Epithelial cell of prostate (primary cell): ENCODE results near the gene ENOX1.

Experiments used
- DNase-seq: peaks from one replicate; pipeline ENCODE4 v3.0.0-alpha.2; 2011; ENCODE audit warnings: low read depth, low spot score
- H3K27ac ChIP-seq: fragments of 450-650 bp; 2 replicates; pipeline ENCODE4 v1.5.1; 2017; ENCODE audit warnings: mild to moderate bottlenecking

ENOX1 gene

GRCh38 chr13:43629691-43630480, 156.9 kb downstream of the ENOX1 start:
- H3K27ac ChIP-seq, result no peak overlapping the region
- no peak for DNase-seq

GRCh38 chr13:43626994-43627393, 159.8 kb downstream of the ENOX1 start:
- DNase-seq, result no peak
- H3K27ac ChIP-seq, result no peak overlapping the region

- no peak for DNase-seq
- no peak overlapping the region for H3K27ac ChIP-seq
Observed at GRCh38 chr13:43614063-43614462, 172.7 kb downstream of the ENOX1 start.

GRCh38 chr13:43611281-43612273, 175.2 kb downstream of the ENOX1 start:
- no peak for DNase-seq
- H3K27ac ChIP-seq, result no peak overlapping the region

GRCh38 chr13:43608400-43609137, 178.2 kb downstream of the ENOX1 start:
- no peak for DNase-seq
- no peak overlapping the region for H3K27ac ChIP-seq

- H3K27ac ChIP-seq, result no peak overlapping the region
- DNase-seq, result no peak
Observed at GRCh38 chr13:43597599-43597945, 189.2 kb downstream of the ENOX1 start.

- DNase-seq, result no peak
- H3K27ac ChIP-seq, result no peak overlapping the region
Observed at GRCh38 chr13:43596924-43597598, 189.7 kb downstream of the ENOX1 start.

- H3K27ac ChIP-seq, result no peak overlapping the region
- no peak for DNase-seq
Observed at GRCh38 chr13:43596006-43596405, 190.8 kb downstream of the ENOX1 start.

- H3K27ac ChIP-seq, result no peak overlapping the region
- DNase-seq, result no peak
Observed at GRCh38 chr13:43587376-43587775, 199.4 kb downstream of the ENOX1 start.

GRCh38 chr13:43584751-43585150, 202.0 kb downstream of the ENOX1 start:
- no peak overlapping the region for H3K27ac ChIP-seq
- no peak for DNase-seq

- H3K27ac ChIP-seq, result no peak overlapping the region
- DNase-seq, result no peak
Observed at GRCh38 chr13:43583321-43583720, 203.5 kb downstream of the ENOX1 start.

GRCh38 chr13:43580280-43580679, 206.5 kb downstream of the ENOX1 start:
- DNase-seq, result no peak
- H3K27ac ChIP-seq, result no peak overlapping the region

- no peak overlapping the region for H3K27ac ChIP-seq
- no peak for DNase-seq
Observed at GRCh38 chr13:43579321-43579720, 207.5 kb downstream of the ENOX1 start.

GRCh38 chr13:43574605-43575004, 212.2 kb downstream of the ENOX1 start:
- H3K27ac ChIP-seq, result no peak overlapping the region
- DNase-seq, result no peak

GRCh38 chr13:43573802-43574514, 212.8 kb downstream of the ENOX1 start:
- no peak for DNase-seq
- peak overlapping the region; percentile 48 for H3K27ac ChIP-seq

- DNase-seq, result no peak
- H3K27ac ChIP-seq, result peak overlapping the region; percentile 48
Observed at GRCh38 chr13:43573361-43573740, 213.4 kb downstream of the ENOX1 start.

- peak overlapping the region; percentile 48 for H3K27ac ChIP-seq
- peak; percentile 10 for DNase-seq
Observed at GRCh38 chr13:43572656-43573360, 214.0 kb downstream of the ENOX1 start.

- DNase-seq, result no peak
Observed at GRCh38 chr13:43569658-43570057, 217.1 kb downstream of the ENOX1 start.

GRCh38 chr13:43567608-43568007, 219.2 kb downstream of the ENOX1 start:
- H3K27ac ChIP-seq, result no peak overlapping the region
- no peak for DNase-seq

More at GRCh38 chr13:43569658-43570057, 217.1 kb downstream of the ENOX1 start:
- H3K27ac ChIP-seq, result no peak overlapping the region
